ENCODE data around the gene GET3. TPM values are rescaled to one million over a fixed set of nuclear protein-coding genes. Genes with fewer than 3 reads are reported as not detected.

The GET3 gene
- total and polyA plus RNA-seq, 2 of the 13 experiments (the other 11 are each of a cell fraction or from before 2014, with no cell fraction given): 57.7 to 59.4 TPM

DNA sequence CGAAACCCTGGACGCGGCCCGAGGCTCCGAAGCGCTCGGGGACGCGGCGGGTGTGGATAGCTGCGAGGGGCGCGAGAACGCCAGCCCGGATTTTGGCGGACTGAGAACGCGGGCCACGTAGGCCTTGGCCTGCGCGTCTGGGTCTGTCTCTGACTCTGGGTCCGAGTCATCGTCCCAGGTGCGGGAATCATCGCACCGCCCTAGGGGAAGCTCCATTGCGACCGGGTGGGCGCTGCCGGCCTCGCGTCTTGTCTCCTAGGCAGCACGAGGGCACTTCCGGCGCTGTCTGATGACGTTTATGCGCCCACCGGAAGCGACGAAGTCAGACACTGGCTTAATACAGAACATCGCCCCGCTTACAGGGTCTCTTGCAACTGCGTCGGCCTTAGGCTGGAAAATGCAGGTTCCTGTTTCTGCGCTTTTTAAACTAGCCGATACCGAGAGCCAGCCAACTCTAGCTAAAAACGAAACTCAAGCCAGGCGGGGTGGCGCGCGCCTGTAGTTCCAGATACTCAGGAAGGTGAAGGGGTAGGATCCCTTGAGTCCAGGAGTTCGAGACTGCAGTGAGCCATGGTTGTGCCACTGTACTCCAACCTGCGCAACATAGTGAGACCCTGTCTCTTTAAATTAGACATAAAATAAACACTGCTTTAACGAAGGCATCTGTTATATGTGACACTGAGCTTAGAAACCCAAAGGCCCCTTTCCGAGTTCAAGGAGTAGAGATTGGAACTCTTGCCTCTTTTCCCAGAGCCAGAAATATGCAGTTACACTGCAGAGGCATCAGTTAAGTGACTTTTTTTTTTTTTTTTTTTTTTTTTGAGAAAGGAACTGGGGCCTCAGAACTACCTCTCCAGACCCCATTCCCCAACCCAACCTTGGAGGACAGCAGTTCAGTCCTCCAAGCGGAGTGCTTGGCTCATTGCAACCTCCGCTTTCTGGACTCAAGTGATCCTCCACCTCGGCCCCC, 40.6 kb upstream of the GET3 start, which contains the start of gene FBXW9 (continued):
- TF ChIP-seq, protein P1, sequence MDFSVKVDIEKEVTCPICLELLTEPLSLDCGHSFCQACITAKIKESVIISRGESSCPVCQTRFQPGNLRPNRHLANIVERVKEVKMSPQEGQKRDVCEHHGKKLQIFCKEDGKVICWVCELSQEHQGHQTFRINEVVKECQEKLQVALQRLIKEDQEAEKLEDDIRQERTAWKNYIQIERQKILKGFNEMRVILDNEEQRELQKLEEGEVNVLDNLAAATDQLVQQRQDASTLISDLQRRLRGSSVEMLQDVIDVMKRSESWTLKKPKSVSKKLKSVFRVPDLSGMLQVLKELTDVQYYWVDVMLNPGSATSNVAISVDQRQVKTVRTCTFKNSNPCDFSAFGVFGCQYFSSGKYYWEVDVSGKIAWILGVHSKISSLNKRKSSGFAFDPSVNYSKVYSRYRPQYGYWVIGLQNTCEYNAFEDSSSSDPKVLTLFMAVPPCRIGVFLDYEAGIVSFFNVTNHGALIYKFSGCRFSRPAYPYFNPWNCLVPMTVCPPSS (IDR thresholded peaks at IDR 0.05): no peak
- TF ChIP-seq NCOA2 (CRISPR knock-in tag; IDR thresholded peaks at IDR 0.05): peak; percentile 17; the same call in 1 of the 2 replicates
- TF ChIP-seq ZNF841 (CRISPR knock-in tag; IDR thresholded peaks at IDR 0.05; ENCODE audit: borderline replicate concordance): no peak
- no peak for TF ChIP-seq ZKSCAN5 (CRISPR knock-in tag; IDR thresholded peaks at IDR 0.05)
- TF ChIP-seq, protein P2, sequence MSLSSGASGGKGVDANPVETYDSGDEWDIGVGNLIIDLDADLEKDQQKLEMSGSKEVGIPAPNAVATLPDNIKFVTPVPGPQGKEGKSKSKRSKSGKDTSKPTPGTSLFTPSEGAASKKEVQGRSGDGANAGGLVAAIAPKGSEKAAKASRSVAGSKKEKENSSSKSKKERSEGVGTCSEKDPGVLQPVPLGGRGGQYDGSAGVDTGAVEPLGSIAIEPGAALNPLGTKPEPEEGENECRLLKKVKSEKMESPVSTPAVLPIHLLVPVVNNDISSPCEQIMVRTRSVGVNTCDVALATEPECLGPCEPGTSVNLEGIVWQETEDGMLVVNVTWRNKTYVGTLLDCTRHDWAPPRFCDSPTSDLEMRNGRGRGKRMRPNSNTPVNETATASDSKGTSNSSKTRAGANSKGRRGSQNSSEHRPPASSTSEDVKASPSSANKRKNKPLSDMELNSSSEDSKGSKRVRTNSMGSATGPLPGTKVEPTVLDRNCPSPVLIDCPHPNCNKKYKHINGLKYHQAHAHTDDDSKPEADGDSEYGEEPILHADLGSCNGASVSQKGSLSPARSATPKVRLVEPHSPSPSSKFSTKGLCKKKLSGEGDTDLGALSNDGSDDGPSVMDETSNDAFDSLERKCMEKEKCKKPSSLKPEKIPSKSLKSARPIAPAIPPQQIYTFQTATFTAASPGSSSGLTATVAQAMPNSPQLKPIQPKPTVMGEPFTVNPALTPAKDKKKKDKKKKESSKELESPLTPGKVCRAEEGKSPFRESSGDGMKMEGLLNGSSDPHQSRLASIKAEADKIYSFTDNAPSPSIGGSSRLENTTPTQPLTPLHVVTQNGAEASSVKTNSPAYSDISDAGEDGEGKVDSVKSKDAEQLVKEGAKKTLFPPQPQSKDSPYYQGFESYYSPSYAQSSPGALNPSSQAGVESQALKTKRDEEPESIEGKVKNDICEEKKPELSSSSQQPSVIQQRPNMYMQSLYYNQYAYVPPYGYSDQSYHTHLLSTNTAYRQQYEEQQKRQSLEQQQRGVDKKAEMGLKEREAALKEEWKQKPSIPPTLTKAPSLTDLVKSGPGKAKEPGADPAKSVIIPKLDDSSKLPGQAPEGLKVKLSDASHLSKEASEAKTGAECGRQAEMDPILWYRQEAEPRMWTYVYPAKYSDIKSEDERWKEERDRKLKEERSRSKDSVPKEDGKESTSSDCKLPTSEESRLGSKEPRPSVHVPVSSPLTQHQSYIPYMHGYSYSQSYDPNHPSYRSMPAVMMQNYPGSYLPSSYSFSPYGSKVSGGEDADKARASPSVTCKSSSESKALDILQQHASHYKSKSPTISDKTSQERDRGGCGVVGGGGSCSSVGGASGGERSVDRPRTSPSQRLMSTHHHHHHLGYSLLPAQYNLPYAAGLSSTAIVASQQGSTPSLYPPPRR (CRISPR knock-in tag; IDR thresholded peaks at IDR 0.05; ENCODE audit: borderline replicate concordance): no peak
- peak; percentile 94 for TF ChIP-seq FOXK1 (CRISPR knock-in tag; IDR thresholded peaks at IDR 0.05; ENCODE audit: borderline replicate concordance, low read depth)
- 0 out of 2 replicates have a peak, but pooled peaks have one; percentile 26 for TF ChIP-seq ZSCAN25 (CRISPR knock-in tag; IDR thresholded peaks at IDR 0.05)
- TF ChIP-seq PITX1 (CRISPR knock-in tag; IDR thresholded peaks at IDR 0.05): peak; percentile 90
- TF ChIP-seq ZNF761 (CRISPR knock-in tag; conservative IDR thresholded peaks at IDR 0.05): no peak
- TF ChIP-seq SRSF1 (optimal IDR thresholded peaks at IDR 0.05; ENCODE audit: low read depth, low read length): no peak
- TF ChIP-seq ARHGAP35 (CRISPR knock-in tag; IDR thresholded peaks at IDR 0.05; ENCODE audit: borderline replicate concordance): no peak
- peak; percentile 91 for TF ChIP-seq AKAP8 (CRISPR knock-in tag; IDR thresholded peaks at IDR 0.05)
- TF ChIP-seq MAF1 (CRISPR knock-in tag; IDR thresholded peaks at IDR 0.05; ENCODE audit: borderline replicate concordance): 0 out of 2 replicates have a peak, but pooled peaks have one; percentile 64
- TF ChIP-seq CREB1 (IDR thresholded peaks at IDR 0.05): peak; percentile 98
- TF ChIP-seq CREB1 (CRISPR knock-in tag; IDR thresholded peaks at IDR 0.05): peak; percentile 100
- peak; percentile 80 for TF ChIP-seq PHF8 (CRISPR knock-in tag; IDR thresholded peaks at IDR 0.05)
- TF ChIP-seq, protein P3, sequence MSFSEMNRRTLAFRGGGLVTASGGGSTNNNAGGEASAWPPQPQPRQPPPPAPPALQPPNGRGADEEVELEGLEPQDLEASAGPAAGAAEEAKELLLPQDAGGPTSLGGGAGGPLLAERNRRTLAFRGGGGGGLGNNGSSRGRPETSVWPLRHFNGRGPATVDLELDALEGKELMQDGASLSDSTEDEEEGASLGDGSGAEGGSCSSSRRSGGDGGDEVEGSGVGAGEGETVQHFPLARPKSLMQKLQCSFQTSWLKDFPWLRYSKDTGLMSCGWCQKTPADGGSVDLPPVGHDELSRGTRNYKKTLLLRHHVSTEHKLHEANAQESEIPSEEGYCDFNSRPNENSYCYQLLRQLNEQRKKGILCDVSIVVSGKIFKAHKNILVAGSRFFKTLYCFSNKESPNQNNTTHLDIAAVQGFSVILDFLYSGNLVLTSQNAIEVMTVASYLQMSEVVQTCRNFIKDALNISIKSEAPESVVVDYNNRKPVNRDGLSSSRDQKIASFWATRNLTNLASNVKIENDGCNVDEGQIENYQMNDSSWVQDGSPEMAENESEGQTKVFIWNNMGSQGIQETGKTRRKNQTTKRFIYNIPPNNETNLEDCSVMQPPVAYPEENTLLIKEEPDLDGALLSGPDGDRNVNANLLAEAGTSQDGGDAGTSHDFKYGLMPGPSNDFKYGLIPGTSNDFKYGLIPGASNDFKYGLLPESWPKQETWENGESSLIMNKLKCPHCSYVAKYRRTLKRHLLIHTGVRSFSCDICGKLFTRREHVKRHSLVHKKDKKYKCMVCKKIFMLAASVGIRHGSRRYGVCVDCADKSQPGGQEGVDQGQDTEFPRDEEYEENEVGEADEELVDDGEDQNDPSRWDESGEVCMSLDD (CRISPR knock-in tag; IDR thresholded peaks at IDR 0.05; ENCODE audit: borderline replicate concordance): no peak
- peak; percentile 99 for TF ChIP-seq CREM (IDR thresholded peaks at IDR 0.05)
- peak; percentile 92 for TF ChIP-seq CREM (CRISPR knock-in tag; IDR thresholded peaks at IDR 0.05)
- TF ChIP-seq SPEN (CRISPR knock-in tag; IDR thresholded peaks at IDR 0.05; ENCODE audit: low read depth): peak; percentile 90
- TF ChIP-seq ZNF3 (CRISPR knock-in tag; IDR thresholded peaks at IDR 0.05): no peak
- TF ChIP-seq ZNF207 (IDR thresholded peaks at IDR 0.05; ENCODE audit: borderline replicate concordance): no peak

Measured in HepG2 (cell line).